ENCODE measurements around the gene TRMU. TPM values are rescaled to one million over a fixed set of nuclear protein-coding genes. Genes with fewer than 3 reads are reported as not detected.
A peak's percentile ranks its signal among the peaks of the same experiment; 100 is the strongest.

The TRMU gene
- total and polyA plus RNA-seq, 10 donors = 23.7 to 59.6 (median 43.3) TPM

GRCh38 chr22:46340676-46341075 lies 5.2 kb downstream of the TRMU start:
- H3K4me3 ChIP-seq = no peak overlapping the region
- 94 to 97% (median 95%) methylated on average over 12 to 13 of the region's 13 CpGs for WGBS, 5 donors
- H3K4me1 ChIP-seq = peaks cover 9 to 31% (median 18%) of the 10 kb centered on the region in 6 donors
- peak; percentile 50 for DNase-seq
- no peak overlapping the region for H3K27ac ChIP-seq
- H3K9me3 ChIP-seq = no peaks in the 10 kb centered on the region
- no peaks in the 10 kb centered on the region for H3K27me3 ChIP-seq (replicated peaks in 1 of 7)
- peak in 1 of 3 donors; percentile 8 for TF ChIP-seq POLR2AphosphoS5 (IDR thresholded peaks at IDR 0.05)
- TF ChIP-seq POLR2A (IDR thresholded peaks at IDR 0.05) = no peak
- intact Hi-C loops (cut with DNase I; ENCODE audit: low total_unique reads) = no loop called here
- peaks cover 0 to 83% (median 76%) of the 10 kb centered on the region in 6 donors for H3K36me3 ChIP-seq

- no peaks in the 10 kb centered on the region for H3K9me3 ChIP-seq
- H3K27me3 ChIP-seq (replicated peaks in 1 of 7) = no peaks in the 10 kb centered on the region
- no peak overlapping the region for H3K27ac ChIP-seq
- DNase-seq = peak; percentile 30
- intact Hi-C loops (cut with DNase I; ENCODE audit: low total_unique reads) = no loop called here
- peaks cover 7 to 100% (median 99%) of the 10 kb centered on the region in 6 donors for H3K36me3 ChIP-seq
- TF ChIP-seq, protein P1, sequence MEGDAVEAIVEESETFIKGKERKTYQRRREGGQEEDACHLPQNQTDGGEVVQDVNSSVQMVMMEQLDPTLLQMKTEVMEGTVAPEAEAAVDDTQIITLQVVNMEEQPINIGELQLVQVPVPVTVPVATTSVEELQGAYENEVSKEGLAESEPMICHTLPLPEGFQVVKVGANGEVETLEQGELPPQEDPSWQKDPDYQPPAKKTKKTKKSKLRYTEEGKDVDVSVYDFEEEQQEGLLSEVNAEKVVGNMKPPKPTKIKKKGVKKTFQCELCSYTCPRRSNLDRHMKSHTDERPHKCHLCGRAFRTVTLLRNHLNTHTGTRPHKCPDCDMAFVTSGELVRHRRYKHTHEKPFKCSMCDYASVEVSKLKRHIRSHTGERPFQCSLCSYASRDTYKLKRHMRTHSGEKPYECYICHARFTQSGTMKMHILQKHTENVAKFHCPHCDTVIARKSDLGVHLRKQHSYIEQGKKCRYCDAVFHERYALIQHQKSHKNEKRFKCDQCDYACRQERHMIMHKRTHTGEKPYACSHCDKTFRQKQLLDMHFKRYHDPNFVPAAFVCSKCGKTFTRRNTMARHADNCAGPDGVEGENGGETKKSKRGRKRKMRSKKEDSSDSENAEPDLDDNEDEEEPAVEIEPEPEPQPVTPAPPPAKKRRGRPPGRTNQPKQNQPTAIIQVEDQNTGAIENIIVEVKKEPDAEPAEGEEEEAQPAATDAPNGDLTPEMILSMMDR (IDR thresholded peaks at IDR 0.05 in 8 of 11, conservative IDR thresholded peaks at IDR 0.05 in 3 of 11) = no peak
- TF ChIP-seq POLR2AphosphoS5 (IDR thresholded peaks at IDR 0.05) (no peak), POLR2A (IDR thresholded peaks at IDR 0.05) (no peak)
- H3K4me1 ChIP-seq = no peaks in the 10 kb centered on the region
- no peak overlapping the region for H3K4me3 ChIP-seq
- WGBS, 5 donors = 94 to 96% (median 94%) methylated on average over 19 of the region's 19 CpGs
These were observed 11.3 kb downstream of the TRMU start for GRCh38 chr22:46346680-46347405.

DNA sequence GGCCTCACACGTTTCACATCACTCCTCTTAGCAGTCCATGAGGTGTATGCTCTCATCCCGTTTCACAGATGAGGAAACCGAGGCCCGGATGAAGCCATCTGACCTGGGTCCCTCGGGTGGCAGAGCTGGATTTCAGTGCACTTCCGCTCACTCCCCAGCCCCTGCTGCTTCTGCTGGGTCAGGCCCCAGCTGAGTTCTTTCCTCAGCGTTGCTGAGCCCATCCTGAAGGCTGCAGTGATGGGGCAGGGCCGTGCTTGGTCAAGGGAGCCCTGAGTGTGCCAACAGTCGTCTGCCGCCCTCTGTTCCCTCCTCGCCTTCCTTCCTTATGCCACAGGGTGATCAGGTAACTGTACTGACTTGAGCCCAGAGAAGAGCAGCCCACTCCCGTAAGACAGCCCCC lies 12.1 kb downstream of the TRMU start:
- intact Hi-C loops (cut with DNase I; ENCODE audit: low total_unique reads) = no loop called here
- 81 to 96% (median 93%) methylated on average over 11 to 12 of the region's 12 CpGs for WGBS, 5 donors
- H3K27ac ChIP-seq = no peak overlapping the region
- TF ChIP-seq POLR2A (IDR thresholded peaks at IDR 0.05) = no peak
- no peak for TF ChIP-seq POLR2AphosphoS5 (IDR thresholded peaks at IDR 0.05)
- TF ChIP-seq, protein P1 (IDR thresholded peaks at IDR 0.05 in 8 of 11, conservative IDR thresholded peaks at IDR 0.05 in 3 of 11) = no peak
- H3K27me3 ChIP-seq (replicated peaks in 1 of 7) = no peaks in the 10 kb centered on the region
- H3K36me3 ChIP-seq = peaks cover 13 to 100% (median 99%) of the 10 kb centered on the region in 6 donors
- no peak overlapping the region for H3K4me3 ChIP-seq
- peaks cover 0 to under 1% (median 0%) of the 10 kb centered on the region in 6 donors for H3K4me1 ChIP-seq
- no peaks in the 10 kb centered on the region for H3K9me3 ChIP-seq
- DNase-seq = peak; percentile 38

DNA sequence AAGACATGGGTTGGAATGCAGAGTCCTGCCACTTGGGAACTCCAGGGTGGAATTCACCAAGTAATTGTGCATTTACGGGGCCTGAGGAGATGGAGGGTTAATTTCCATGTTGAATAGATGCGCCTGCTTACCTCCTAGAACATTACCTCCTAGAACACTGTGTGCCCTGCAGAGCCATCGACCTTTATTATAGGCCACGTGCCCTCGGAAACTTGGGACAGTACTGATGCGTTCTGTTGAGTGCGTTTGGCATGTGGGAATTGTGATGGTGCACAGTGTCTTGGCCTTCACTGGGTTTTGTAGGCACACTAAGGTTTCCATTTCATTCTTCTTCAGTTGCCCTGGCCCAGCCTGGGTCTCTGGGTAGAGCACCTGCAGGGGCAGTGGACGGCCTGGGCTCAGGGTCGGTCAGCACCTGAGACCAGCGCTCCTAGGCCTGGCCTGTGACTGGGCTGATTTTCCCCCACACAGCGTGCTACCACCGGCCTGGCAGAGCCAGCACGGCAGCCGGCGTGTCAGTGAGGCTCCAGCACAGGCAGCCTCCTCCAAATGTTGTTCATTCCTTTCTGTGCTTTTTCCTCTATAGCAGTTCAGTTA lies 12.7 kb downstream of the TRMU start:
- Histone ChIP-seq H3K27ac (no peak overlapping the region), H3K27me3 (replicated peaks in 1 of 7) (no peaks in the 10 kb centered on the region), H3K9me3 (no peaks in the 10 kb centered on the region), H3K36me3 (peaks cover 13 to 100% (median 100%) of the 10 kb centered on the region in 6 donors), H3K4me1 (peaks cover 0 to 6% (median 0%) of the 10 kb centered on the region in 6 donors), H3K4me3 (no peak overlapping the region)
- 95 to 97% (median 97%) methylated on average over 14 to 15 of the region's 15 CpGs for WGBS, 5 donors
- intact Hi-C loops (cut with DNase I; ENCODE audit: low total_unique reads) = no loop called here
- peak; percentile 45 for DNase-seq
- TF ChIP-seq, protein P1 (IDR thresholded peaks at IDR 0.05 in 8 of 11, conservative IDR thresholded peaks at IDR 0.05 in 3 of 11) = no peak
- TF ChIP-seq POLR2A (IDR thresholded peaks at IDR 0.05) = no peak
- TF ChIP-seq POLR2AphosphoS5 (IDR thresholded peaks at IDR 0.05) = peak in 1 of 3 donors; percentile 8
